WTC11 (cell line): ENCODE measurements around the gene HCRTR1. TPM values are rescaled to one million over a fixed set of nuclear protein-coding genes. Genes with fewer than 3 reads are reported as not detected.

Experiments used
- ATAC-seq: fragments of 200-7000 bp; cut with Tn5 transposase; 2 replicates; pipeline ENCODE4 v1.10.0; 2021; ENCODE audit warnings: mild to moderate bottlenecking, moderate library complexity
- CTCF ChIA-PET: fragments of 300-600 bp; sonication (Branson Sonifier 250); formaldehyde crosslinking; loops from one replicate; lab custom pipeline; 2021; ENCODE audit warnings: antibody characterized with exemption; lab: Charles Lee
- POLR2A ChIA-PET: fragments of 350-600 bp; sonication (Branson Sonifier 250); formaldehyde crosslinking; loops from one replicate; lab custom pipeline; 2021; ENCODE audit warnings: antibody characterized with exemption; lab: Charles Lee
- DNase-seq: peaks from one replicate; pipeline ENCODE4 v3.0.0; 2021; ENCODE audit warnings: low spot score
- H3K27ac Mint-ChIP-seq: 2 replicates; pipeline ENCODE4 v1.8.0; 2021; ENCODE audit warnings: mixed read lengths
- H3K27me3 Mint-ChIP-seq: 2 replicates; pipeline ENCODE4 v1.8.0; 2021; ENCODE audit warnings: low read depth, mild to moderate bottlenecking, moderate library complexity, mixed read lengths
- H3K36me3 Mint-ChIP-seq: 2 replicates; pipeline ENCODE4 v1.8.0; 2021; ENCODE audit warnings: mixed read lengths
- H3K4me1 Mint-ChIP-seq: 2 replicates; pipeline ENCODE4 v1.8.0; 2022; ENCODE audit warnings: mixed read lengths
- H3K4me3 Mint-ChIP-seq: 2 replicates; pipeline ENCODE4 v1.8.0; 2021; ENCODE audit warnings: mild to moderate bottlenecking, moderate library complexity, mixed read lengths
- H3K9me3 Mint-ChIP-seq: 2 replicates; pipeline ENCODE4 v1.8.0; 2021; ENCODE audit warnings: mixed read lengths
- ETV6 ChIP-seq: sonication (generic); formaldehyde crosslinking; IDR thresholded peaks from 2 replicates; pipeline ENCODE4 v1.8.1; 2022; ENCODE audit warnings: mild to moderate bottlenecking, missing genetic modification reagents
- GRHL2 ChIP-seq: fragments of 250-450 bp; sonication (Bioruptor Pico); IDR thresholded peaks from 2 replicates; pipeline ENCODE4 v1.8.0; 2022; ENCODE audit warnings: mild to moderate bottlenecking, moderate library complexity; ENCODE audit not compliant: insufficient replicate concordance, severe bottlenecking
- JAZF1 ChIP-seq: fragments of 250-450 bp; sonication (Bioruptor Pico); IDR thresholded peaks from 2 replicates; pipeline ENCODE4 v1.9.0; 2021; ENCODE audit warnings: moderate library complexity, mild to moderate bottlenecking, inconsistent platforms
- NFATC4 ChIP-seq: fragments of 250-450 bp; sonication (Bioruptor Pico); IDR thresholded peaks from 2 replicates; pipeline ENCODE4 v1.9.0; 2021; ENCODE audit warnings: mild to moderate bottlenecking
- SOX15 ChIP-seq: fragments of 250-450 bp; sonication (Bioruptor Pico); IDR thresholded peaks from 2 replicates; pipeline ENCODE4 v1.9.0; 2021; ENCODE audit warnings: mild to moderate bottlenecking
- ZNF138 ChIP-seq: sonication (generic); formaldehyde crosslinking; conservative IDR thresholded peaks from 2 replicates; pipeline ENCODE4 v1.8.1; 2022; ENCODE audit warnings: mild to moderate bottlenecking, moderate library complexity, missing genetic modification reagents
- ZNF232 ChIP-seq: sonication (generic); formaldehyde crosslinking; IDR thresholded peaks from 2 replicates; pipeline ENCODE4 v1.8.0; 2022; ENCODE audit warnings: mild to moderate bottlenecking, missing genetic modification reagents
- ZNF263 ChIP-seq: sonication (generic); formaldehyde crosslinking; IDR thresholded peaks from 2 replicates; pipeline ENCODE4 v1.8.1; 2022; ENCODE audit warnings: low read depth, mild to moderate bottlenecking, moderate library complexity, missing genetic modification reagents
- total RNA-seq: library from RNA; stranded (reverse); gene quantifications from 3 replicates; pipeline ENCODE4 v1.2.3, GENCODE V29; 2021
- TF ChIP-seq, protein P1 (sequence below): fragments of 250-450 bp; sonication (Bioruptor Pico); IDR thresholded peaks from 2 replicates; pipeline ENCODE4 v1.9.0; 2021; ENCODE audit warnings: mild to moderate bottlenecking
- TF ChIP-seq, protein P2 (sequence below): sonication (generic); formaldehyde crosslinking; IDR thresholded peaks from 2 replicates; pipeline ENCODE4 v1.8.1; 2023; ENCODE audit warnings: mild to moderate bottlenecking, missing genetic modification reagents, moderate library complexity
- TF ChIP-seq, protein P3 (sequence below): sonication (generic); formaldehyde crosslinking; IDR thresholded peaks from 2 replicates; pipeline ENCODE4 v1.8.0; 2022; ENCODE audit warnings: mild to moderate bottlenecking, missing genetic modification reagents
- TF ChIP-seq, protein P4 (sequence below): sonication (generic); formaldehyde crosslinking; conservative IDR thresholded peaks from 2 replicates; pipeline ENCODE4 v1.8.1; 2023; ENCODE audit warnings: mild to moderate bottlenecking, low read depth, missing genetic modification reagents, moderate library complexity
- TF ChIP-seq, protein P5 (sequence below): fragments of 250-450 bp; sonication (Bioruptor Pico); IDR thresholded peaks from 2 replicates; pipeline ENCODE4 v2.1.2; 2022; ENCODE audit warnings: mild to moderate bottlenecking, moderate library complexity
- TF ChIP-seq, protein P6 (sequence below): sonication (generic); formaldehyde crosslinking; IDR thresholded peaks from 2 replicates; pipeline ENCODE4 v1.8.1; 2022; ENCODE audit warnings: low read depth, missing genetic modification reagents, borderline replicate concordance

The HCRTR1 gene
- total RNA-seq, 1 experiment from 2014 or later: 0.13 TPM

DNA sequence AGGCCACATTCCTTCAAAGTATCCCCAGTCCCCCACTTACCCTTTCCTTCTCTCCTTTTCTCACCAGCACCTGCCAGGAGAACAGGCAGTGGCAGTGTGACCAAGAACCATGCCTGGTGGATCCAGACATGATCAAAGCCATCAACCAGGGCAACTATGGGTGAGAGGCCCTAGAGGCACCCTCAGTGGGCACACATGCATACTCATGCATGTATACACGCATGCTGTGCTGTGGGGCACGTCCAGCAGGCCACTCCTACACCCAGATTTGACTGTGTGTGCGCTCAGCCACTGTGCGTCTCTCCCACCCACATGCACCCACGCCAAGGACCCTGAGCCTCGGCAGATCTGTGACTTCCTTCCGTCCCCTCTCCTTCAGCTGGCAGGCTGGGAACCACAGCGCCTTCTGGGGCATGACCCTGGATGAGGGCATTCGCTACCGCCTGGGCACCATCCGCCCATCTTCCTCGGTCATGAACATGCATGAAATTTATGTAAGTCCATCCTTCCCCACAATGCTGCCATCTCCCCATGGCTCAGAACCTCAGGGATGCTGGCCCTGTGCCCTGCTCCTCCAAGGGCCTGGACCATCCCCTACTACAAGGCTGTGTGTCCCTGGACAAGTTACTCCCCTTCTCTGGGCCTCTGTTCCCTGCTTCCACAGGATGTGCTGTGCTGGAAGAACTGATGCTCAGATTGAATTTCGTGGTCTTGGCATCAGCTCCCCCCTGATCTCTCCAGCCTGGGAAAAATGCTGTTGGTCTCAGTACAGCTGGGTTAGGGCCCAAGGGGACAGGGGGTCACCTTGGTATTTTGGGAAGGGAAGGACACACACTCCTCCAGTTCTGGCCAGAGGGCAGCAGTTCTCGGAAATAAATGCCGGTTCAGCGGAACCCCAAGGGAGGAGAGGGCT lies 34.2 kb upstream of the HCRTR1 start (continued):
- no peak for TF ChIP-seq ZNF138
- no peak for TF ChIP-seq JAZF1 (CRISPR knock-in tag)
- TF ChIP-seq SOX15 (CRISPR knock-in tag): no peak

DNA sequence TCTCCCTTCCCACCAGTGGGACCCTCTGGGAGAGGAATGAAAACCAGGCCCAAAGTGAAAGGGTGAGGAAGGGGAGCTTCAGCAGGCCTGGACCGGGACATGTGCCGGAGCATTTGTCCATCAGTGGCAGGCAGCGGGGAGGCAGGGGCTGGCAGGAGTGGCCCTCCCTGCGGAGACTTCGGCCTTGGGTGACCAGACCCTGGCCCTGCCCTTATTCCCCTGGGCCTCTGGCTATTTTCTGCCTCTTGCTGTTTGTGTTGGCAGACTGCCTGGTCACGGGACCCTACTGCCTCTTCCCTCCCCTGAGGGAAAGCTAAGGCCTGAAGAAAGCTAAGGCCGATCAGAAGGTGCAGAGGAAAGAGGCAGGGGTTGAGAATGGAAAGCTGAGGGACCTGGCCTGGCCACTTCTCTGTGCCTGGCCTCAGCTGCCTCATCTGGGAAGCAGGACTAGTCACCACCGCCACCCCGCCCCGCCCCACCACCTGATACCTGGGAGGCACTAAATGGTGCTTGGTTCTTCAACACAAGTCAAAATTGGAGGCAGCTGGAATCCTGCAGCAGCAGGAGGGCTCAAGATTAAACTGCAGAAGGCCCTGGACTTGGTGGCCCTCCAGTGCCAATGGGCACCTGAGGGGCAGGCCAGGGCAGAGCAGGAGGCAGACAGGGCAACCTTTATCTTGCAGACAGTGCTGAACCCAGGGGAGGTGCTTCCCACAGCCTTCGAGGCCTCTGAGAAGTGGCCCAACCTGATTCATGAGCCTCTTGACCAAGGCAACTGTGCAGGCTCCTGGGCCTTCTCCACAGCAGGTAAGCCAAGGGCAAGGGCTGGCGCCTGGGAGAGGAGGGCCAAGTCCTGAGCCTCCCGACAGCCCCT lies 33.3 kb upstream of the HCRTR1 start:
- Mint-ChIP-seq H3K9me3 (no peaks in the 10 kb centered on the region), H3K4me1 (peaks cover 35% of the 10 kb centered on the region), H3K27ac (no peak overlapping the region)
- ATAC-seq: no peak
- CTCF ChIA-PET: interaction anchor here (1.5 kb wide), 1 partner anchor 35 kb away, joined by 4 read pairs; no protein-coding TSS in a partner anchor
- TF ChIP-seq, protein P1, sequence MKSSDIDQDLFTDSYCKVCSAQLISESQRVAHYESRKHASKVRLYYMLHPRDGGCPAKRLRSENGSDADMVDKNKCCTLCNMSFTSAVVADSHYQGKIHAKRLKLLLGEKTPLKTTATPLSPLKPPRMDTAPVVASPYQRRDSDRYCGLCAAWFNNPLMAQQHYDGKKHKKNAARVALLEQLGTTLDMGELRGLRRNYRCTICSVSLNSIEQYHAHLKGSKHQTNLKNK (CRISPR knock-in tag): no peak
- TF ChIP-seq GRHL2 (no peak), ZNF138 (no peak), ETV6 (CRISPR knock-in tag) (no peak), NFATC4 (CRISPR knock-in tag) (no peak), ZNF232 (CRISPR knock-in tag) (no peak), ZNF263 (CRISPR knock-in tag) (no peak)
- TF ChIP-seq, protein P2, sequence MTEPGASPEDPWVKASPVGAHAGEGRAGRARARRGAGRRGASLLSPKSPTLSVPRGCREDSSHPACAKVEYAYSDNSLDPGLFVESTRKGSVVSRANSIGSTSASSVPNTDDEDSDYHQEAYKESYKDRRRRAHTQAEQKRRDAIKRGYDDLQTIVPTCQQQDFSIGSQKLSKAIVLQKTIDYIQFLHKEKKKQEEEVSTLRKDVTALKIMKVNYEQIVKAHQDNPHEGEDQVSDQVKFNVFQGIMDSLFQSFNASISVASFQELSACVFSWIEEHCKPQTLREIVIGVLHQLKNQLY (CRISPR knock-in tag): no peak
- TF ChIP-seq, protein P3, sequence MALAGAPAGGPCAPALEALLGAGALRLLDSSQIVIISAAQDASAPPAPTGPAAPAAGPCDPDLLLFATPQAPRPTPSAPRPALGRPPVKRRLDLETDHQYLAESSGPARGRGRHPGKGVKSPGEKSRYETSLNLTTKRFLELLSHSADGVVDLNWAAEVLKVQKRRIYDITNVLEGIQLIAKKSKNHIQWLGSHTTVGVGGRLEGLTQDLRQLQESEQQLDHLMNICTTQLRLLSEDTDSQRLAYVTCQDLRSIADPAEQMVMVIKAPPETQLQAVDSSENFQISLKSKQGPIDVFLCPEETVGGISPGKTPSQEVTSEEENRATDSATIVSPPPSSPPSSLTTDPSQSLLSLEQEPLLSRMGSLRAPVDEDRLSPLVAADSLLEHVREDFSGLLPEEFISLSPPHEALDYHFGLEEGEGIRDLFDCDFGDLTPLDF (CRISPR knock-in tag): no peak
- TF ChIP-seq, protein P4, sequence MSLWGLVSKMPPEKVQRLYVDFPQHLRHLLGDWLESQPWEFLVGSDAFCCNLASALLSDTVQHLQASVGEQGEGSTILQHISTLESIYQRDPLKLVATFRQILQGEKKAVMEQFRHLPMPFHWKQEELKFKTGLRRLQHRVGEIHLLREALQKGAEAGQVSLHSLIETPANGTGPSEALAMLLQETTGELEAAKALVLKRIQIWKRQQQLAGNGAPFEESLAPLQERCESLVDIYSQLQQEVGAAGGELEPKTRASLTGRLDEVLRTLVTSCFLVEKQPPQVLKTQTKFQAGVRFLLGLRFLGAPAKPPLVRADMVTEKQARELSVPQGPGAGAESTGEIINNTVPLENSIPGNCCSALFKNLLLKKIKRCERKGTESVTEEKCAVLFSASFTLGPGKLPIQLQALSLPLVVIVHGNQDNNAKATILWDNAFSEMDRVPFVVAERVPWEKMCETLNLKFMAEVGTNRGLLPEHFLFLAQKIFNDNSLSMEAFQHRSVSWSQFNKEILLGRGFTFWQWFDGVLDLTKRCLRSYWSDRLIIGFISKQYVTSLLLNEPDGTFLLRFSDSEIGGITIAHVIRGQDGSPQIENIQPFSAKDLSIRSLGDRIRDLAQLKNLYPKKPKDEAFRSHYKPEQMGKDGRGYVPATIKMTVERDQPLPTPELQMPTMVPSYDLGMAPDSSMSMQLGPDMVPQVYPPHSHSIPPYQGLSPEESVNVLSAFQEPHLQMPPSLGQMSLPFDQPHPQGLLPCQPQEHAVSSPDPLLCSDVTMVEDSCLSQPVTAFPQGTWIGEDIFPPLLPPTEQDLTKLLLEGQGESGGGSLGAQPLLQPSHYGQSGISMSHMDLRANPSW (CRISPR knock-in tag): no peak
- TF ChIP-seq, protein P5, sequence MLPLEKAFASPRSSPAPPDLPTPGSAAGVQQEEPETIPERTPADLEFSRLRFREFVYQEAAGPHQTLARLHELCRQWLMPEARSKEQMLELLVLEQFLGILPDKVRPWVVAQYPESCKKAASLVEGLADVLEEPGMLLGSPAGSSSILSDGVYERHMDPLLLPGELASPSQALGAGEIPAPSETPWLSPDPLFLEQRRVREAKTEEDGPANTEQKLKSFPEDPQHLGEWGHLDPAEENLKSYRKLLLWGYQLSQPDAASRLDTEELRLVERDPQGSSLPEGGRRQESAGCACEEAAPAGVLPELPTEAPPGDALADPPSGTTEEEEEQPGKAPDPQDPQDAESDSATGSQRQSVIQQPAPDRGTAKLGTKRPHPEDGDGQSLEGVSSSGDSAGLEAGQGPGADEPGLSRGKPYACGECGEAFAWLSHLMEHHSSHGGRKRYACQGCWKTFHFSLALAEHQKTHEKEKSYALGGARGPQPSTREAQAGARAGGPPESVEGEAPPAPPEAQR (CRISPR knock-in tag): no peak
- TF ChIP-seq, protein P6, sequence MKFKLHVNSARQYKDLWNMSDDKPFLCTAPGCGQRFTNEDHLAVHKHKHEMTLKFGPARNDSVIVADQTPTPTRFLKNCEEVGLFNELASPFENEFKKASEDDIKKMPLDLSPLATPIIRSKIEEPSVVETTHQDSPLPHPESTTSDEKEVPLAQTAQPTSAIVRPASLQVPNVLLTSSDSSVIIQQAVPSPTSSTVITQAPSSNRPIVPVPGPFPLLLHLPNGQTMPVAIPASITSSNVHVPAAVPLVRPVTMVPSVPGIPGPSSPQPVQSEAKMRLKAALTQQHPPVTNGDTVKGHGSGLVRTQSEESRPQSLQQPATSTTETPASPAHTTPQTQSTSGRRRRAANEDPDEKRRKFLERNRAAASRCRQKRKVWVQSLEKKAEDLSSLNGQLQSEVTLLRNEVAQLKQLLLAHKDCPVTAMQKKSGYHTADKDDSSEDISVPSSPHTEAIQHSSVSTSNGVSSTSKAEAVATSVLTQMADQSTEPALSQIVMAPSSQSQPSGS (CRISPR knock-in tag): no peak
- TF ChIP-seq, all 79 proteins: peak for 0
- Mint-ChIP-seq H3K36me3 (no peaks in the 10 kb centered on the region), H3K27me3 (peaks cover 8% of the 10 kb centered on the region), H3K4me3 (no peak overlapping the region)
- no peak for DNase-seq
- POLR2A ChIA-PET: no interaction called here
